ENCODE results near the gene DSC2.
"Not testable (repeated sequence)": the region's sequence is repeated elsewhere in the genome, so short reads cannot be mapped to it uniquely, and the experiment has no call there.

Gene DSC2

GRCh38 chr18:31042406-31043181 is 59.6 kb downstream of the DSC2 start, which contains the start of gene DSC3:
Gene DSC3, minus strand, starts transcription at chr18:31042742. Its CDS starts 82 bp downstream, at chr18:31042660.
- DNase-seq, result no peak

DNA sequence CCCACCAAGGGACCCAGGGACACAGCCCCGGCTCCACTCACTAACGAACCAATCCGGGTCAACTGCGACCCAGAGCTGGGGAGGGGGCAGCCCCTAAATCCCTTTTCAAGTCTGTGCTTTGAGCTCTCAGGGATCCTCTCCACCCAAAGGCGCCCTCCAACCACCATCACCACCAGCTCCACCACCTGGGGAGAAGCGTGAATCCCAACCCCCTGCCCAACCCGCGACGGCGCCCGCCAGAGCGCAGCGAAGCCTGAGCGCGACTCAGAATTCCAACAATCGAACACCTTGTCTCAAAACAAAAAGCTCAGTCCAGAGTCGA is 60.2 kb downstream of the DSC2 start:
- DNase-seq, result no peak

DNA sequence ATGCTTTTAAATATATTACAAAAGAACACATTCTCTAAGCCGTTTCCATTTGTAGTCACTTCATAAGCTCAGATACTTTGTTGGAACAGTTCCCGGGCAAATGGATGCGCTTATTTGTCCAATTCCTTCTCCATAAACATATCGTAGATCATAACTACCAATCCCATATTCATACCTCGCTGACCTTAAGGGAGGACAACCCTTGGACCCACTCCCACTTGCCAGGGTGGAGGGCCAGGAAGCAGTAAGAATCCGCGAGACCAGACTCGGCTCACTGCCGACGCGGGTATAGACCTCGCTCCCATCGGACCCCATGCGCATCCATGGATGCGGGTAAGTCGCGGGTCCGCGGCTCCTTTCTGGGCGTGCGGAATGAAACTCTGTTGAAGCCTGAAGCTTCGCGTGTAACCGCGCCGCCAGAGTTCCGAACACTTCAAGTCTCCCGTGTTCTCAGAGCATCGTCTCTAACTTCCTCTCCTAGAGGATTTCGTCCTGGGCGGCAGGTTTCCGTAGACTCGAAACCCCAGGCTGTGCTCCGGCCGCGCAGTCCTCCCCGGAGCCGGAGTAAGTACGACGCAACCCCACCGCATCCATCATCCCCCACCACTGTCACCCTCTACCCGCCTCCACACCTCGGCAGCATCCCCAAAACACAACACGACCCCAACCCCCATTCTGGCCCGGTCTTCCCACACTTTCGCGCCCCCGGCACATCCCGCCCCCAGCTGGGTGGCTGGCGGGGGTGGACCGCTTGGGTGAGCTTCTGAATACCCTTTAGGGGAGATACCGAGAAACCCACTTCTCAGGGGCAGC is 60.7 kb downstream of the DSC2 start:
- no peak for DNase-seq

DNA sequence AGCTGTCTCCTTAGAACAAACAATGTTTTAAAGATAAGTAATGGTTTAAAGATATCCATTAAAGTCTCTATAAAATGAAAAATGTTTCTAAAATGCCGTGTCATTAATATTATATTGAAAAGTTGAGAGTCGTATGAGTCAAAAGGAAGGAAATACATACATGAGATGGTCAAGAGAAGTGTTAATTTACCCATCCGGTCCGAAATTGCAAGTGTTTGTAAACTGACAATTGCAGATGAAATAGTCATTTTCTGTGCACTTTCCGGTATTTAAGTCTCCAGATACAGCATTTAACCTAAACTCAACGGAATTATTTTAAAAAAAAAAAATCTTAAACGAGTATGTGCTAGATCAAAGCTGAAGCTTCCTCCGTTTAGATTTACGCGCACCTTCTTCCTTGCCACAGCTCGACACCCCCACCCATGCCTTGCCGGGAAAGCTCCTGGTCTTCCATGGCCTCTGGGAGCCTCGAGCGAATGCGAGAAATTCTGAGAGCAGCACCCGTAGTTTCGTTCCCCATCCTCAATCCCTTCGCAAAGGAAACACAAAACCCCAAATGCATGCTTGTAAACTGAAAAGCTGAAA is 61.4 kb downstream of the DSC2 start:
- no peak for DNase-seq

- no peak for DNase-seq
Measured at GRCh38 chr18:31039426-31039825, 62.8 kb downstream of the DSC2 start.

DNA sequence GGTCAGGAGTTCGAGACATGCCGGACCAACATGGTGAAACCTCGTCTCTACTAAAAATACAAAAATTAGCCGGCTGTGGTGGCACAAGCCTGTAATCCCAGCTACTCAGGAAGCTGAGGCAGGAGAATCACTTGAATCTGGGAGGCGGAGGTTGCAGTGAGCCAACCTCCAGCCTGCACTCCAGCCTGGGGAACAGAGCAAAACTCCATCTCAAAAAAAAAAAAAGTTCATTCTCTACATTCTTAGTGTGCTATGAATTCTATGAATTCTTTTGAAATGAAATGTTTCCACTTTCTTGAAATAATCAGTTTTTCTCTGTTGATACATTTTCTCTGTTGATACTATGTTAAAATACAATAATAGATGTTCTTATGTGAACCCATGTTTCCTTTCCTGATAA is 64.5 kb downstream of the DSC2 start:
- DNase-seq, result not testable (repeated sequence)

DNA sequence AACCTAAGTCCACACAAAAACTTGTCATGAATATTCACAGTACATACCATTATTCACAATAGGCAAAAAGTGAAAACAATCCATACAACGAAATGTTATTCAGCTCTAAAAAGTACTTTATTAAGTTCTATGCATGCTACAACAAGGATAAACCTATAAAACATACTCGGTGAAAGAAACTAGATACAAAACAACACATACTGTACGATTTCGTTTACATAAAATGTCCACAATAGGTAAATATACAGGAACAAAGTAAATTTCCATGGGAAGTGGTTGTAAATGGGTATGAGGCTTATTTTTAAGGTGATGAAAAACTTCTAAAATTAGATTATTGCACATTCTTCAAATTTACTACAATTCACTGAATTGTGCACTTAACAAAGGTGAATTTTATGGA is 67.7 kb downstream of the DSC2 start:
- DNase-seq, result no peak

- no peak for DNase-seq
Measured at GRCh38 chr18:31030574-31031278, 71.5 kb downstream of the DSC2 start.

- DNase-seq, result no peak
Measured at GRCh38 chr18:31015715-31016434, 86.3 kb downstream of the DSC2 start.

- not testable (repeated sequence) for DNase-seq
Measured at GRCh38 chr18:31011455-31011854, 90.8 kb downstream of the DSC2 start.

DNA sequence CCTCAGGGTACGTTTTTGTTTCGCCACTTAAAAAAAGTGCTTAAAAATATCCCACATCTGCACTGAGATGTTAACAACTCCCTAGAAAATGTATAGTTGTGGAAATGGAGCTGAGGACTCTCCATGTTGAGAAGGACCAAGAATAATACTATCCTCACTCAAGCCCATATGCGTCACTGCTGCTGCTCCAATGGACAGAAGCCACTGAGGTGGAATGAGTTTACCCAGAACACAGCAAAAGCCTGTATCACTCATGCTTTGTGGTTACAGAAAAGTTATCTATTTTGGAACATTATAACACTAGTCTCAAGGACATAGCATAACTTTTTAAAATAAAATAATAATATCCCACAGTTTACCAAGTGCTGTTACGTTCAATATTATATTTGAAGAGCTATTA is 91.6 kb downstream of the DSC2 start:
- DNase-seq, result no peak

All from RPMI8226 (cell line).